DOHH2 (cell line): ENCODE results near the gene NFKBIZ.

Experiments used
- H3F3A ChIP-seq: fragments of 200-600 bp; sonication (generic), shearing (Covaris generic); 2 replicates; pipeline ENCODE4 v1.6.0; 2016; ENCODE audit warnings: antibody characterized with exemption, mild to moderate bottlenecking; ENCODE audit not compliant: control insufficient read depth, insufficient read depth
- H3K27ac ChIP-seq: fragments of 200-600 bp; sonication (generic); 2 replicates; pipeline ENCODE4 v1.5.1; 2014; ENCODE audit warnings: low read depth, mild to moderate bottlenecking, low read length, moderate library complexity
- H3K27me3 ChIP-seq: fragments of 200-600 bp; sonication (generic); 2 replicates; pipeline ENCODE4 v1.6.1; 2014; ENCODE audit warnings: mild to moderate bottlenecking, low read length, mixed read lengths; ENCODE audit not compliant: control insufficient read depth
- H3K36me3 ChIP-seq: fragments of 200-600 bp; sonication (generic); 2 replicates; pipeline ENCODE4 v1.6.1; 2014; ENCODE audit warnings: mild to moderate bottlenecking, low read length, moderate library complexity, mixed read lengths; ENCODE audit not compliant: control insufficient read depth
- H3K4me1 ChIP-seq: fragments of 200-600 bp; sonication (generic); 2 replicates; pipeline ENCODE4 v1.6.1; 2014; ENCODE audit warnings: mild to moderate bottlenecking, low read length, mixed read lengths; ENCODE audit not compliant: control insufficient read depth
- H3K4me2 ChIP-seq: fragments of 200-600 bp; sonication (generic); 2 replicates; pipeline ENCODE4 v1.6.0; 2014; ENCODE audit warnings: mild to moderate bottlenecking, low read length, moderate library complexity
- H3K4me3 ChIP-seq: fragments of 200-600 bp; sonication (generic); 2 replicates; pipeline ENCODE4 v1.5.1; 2014; ENCODE audit warnings: mild to moderate bottlenecking, low read length, mixed read lengths
- H3K79me2 ChIP-seq: fragments of 200-600 bp; sonication (generic); 2 replicates; pipeline ENCODE4 v1.6.1; 2014; ENCODE audit warnings: mild to moderate bottlenecking, low read length, mixed read lengths; ENCODE audit not compliant: control insufficient read depth
- H3K9me2 ChIP-seq: fragments of 200-600 bp; sonication (generic); replicated peaks from 2 replicates; pipeline ENCODE4 v1.6.1; 2014; ENCODE audit warnings: mild to moderate bottlenecking, low read length, mixed read lengths; ENCODE audit not compliant: control insufficient read depth
- H3K9me3 ChIP-seq: fragments of 200-600 bp; sonication (generic); 2 replicates; pipeline ENCODE4 v1.6.1; 2014; ENCODE audit warnings: antibody characterized with exemption, low read length, mixed read lengths; ENCODE audit not compliant: control insufficient read depth, insufficient read depth
- H4K20me1 ChIP-seq: fragments of 200-600 bp; sonication (generic); 2 replicates; pipeline ENCODE4 v1.6.0; 2014; ENCODE audit warnings: low read depth, mild to moderate bottlenecking, antibody characterized with exemption, low read length, moderate library complexity; ENCODE audit not compliant: control insufficient read depth, insufficient read depth
- EZH2phosphoT487 ChIP-seq: fragments of 200-600 bp; sonication (generic); IDR thresholded peaks from 2 replicates; pipeline ENCODE4 v1.6.1; 2017; ENCODE audit warnings: borderline replicate concordance, mild to moderate bottlenecking, antibody characterized with exemption, low read length, moderate library complexity, mixed read lengths
- TF ChIP-seq, protein P1 (sequence below): fragments of 200-600 bp; sonication (generic); IDR thresholded peaks from one replicate; pipeline ENCODE4 v1.5.1; 2014; ENCODE audit warnings: antibody characterized with exemption, mild to moderate bottlenecking, low read depth, low read length; ENCODE audit not compliant: poor library complexity, severe bottlenecking

The NFKBIZ gene, protein sequence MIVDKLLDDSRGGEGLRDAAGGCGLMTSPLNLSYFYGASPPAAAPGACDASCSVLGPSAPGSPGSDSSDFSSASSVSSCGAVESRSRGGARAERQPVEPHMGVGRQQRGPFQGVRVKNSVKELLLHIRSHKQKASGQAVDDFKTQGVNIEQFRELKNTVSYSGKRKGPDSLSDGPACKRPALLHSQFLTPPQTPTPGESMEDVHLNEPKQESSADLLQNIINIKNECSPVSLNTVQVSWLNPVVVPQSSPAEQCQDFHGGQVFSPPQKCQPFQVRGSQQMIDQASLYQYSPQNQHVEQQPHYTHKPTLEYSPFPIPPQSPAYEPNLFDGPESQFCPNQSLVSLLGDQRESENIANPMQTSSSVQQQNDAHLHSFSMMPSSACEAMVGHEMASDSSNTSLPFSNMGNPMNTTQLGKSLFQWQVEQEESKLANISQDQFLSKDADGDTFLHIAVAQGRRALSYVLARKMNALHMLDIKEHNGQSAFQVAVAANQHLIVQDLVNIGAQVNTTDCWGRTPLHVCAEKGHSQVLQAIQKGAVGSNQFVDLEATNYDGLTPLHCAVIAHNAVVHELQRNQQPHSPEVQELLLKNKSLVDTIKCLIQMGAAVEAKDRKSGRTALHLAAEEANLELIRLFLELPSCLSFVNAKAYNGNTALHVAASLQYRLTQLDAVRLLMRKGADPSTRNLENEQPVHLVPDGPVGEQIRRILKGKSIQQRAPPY

DNA sequence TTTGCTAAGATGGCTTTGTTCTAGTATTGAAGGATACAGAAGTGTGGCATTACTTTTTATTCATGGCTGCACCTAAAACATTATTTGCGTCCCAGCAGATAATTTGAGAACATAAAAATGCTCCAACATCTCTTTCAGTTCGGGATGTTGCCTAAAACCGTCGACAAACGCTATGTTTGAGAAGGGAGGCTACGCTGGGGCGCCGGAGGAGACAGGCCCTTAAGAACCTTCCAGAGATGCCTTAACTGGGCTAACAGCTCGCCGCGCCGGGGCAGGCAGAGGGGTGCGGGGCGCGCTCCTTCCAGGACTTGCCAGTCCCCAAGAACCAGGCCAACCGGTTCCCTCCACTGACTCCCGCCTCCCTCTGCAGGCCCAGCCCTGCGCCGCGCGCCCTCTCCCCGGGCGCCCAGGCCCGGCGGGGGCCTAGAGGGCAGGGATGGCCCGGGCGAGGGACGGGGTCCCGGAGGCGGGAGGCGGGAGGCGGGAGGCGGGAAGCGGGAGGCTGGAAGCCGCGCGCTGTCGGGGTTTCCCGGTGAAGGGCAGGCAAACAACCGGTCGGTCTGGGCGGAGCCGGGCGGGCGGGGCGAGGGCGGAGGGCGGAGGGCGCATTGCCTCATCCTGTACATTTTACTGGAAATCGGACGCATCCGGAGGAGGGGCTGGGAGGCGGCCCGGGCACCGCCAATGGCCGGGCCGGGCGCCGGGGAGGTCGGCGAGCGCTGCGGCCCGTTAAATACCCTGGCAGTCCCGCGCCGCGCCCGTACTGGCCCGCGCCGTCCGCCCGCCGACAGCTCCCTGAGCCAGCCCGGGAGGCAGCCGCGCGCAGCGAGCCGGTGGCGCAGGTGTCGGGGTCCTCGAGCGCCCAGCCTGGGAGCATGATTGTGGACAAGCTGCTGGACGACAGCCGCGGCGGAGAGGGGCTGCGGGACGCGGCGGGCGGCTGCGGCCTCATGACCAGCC is at the start of gene NFKBIZ:
Gene NFKBIZ, plus strand, starts transcription at position 761 of the 960 bp plus-strand sequence. Its CDS starts 115 bp downstream, at position 876.
- Histone ChIP-seq H3K27ac (peak within 1 kb of the TSS; percentile 62), H3K9me3 (no peaks in the 10 kb centered on the region)

DNA sequence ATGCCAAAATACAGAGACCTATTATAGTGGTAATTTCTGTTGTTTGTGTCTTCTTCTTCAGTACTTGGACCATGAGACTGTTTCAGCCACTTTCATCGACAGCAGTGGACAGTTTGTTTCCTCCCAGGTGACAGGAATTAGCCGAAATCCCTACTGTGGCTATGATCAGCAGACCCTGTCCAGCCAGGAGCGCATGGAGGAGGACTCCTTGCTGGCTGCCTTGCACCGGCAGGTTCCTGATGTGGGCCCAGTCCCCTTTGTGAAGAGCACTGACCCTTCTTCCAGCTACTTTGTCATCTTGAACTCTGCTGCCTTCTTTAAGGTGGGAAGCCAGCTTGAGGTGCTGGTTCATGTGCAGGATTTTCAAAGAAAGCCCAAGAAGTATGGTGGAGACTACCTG is 48.1 kb upstream of the NFKBIZ start:
- TF ChIP-seq, protein P1, sequence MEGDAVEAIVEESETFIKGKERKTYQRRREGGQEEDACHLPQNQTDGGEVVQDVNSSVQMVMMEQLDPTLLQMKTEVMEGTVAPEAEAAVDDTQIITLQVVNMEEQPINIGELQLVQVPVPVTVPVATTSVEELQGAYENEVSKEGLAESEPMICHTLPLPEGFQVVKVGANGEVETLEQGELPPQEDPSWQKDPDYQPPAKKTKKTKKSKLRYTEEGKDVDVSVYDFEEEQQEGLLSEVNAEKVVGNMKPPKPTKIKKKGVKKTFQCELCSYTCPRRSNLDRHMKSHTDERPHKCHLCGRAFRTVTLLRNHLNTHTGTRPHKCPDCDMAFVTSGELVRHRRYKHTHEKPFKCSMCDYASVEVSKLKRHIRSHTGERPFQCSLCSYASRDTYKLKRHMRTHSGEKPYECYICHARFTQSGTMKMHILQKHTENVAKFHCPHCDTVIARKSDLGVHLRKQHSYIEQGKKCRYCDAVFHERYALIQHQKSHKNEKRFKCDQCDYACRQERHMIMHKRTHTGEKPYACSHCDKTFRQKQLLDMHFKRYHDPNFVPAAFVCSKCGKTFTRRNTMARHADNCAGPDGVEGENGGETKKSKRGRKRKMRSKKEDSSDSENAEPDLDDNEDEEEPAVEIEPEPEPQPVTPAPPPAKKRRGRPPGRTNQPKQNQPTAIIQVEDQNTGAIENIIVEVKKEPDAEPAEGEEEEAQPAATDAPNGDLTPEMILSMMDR, result no peak
- no peak for TF ChIP-seq EZH2phosphoT487

More for the DNA sequence above, at the start of gene NFKBIZ:
- H3K4me1 ChIP-seq, result peaks cover 57% of the 10 kb centered on the region
- TF ChIP-seq, protein P1, result no peak
- TF ChIP-seq EZH2phosphoT487, result no peak
- H3K4me3 ChIP-seq, result peak within 1 kb of the TSS; percentile 84
- H3K27me3 ChIP-seq, result no peaks in the 10 kb centered on the region
- H4K20me1 ChIP-seq, result peaks cover 22% of the 10 kb centered on the region
- H3F3A ChIP-seq, result peaks cover 13% of the 10 kb centered on the region
- H3K4me2 ChIP-seq, result peak within 1 kb of the TSS; percentile 76
- H3K79me2 ChIP-seq, result peaks cover 83% of the 10 kb centered on the region
- H3K36me3 ChIP-seq, result peaks cover 59% of the 10 kb centered on the region
- H3K9me2 ChIP-seq, result no peaks in the 10 kb centered on the region

DNA sequence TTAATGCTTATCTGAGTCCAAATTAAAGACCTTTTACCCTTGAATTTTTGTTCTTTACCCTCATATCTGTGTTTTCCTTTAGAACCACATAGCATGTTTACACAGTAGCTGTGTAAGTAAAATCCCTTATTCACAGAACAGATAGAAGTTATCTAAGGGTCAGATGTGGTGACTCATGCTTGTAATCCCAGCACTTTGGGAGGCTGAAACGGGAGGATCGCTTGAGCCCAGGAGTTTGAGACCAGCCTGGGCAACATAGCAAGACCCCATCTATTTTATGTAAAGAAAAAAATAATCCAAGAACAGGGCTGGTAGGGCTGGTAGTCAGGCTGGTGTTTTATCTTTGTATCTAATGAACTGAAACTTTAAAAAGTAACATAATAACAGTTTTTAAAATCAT is 47.1 kb upstream of the NFKBIZ start:
- Histone ChIP-seq H3F3A (peaks cover 3% of the 10 kb centered on the region; the same call in 1 of the 2 replicates), H3K4me2 (no peak overlapping the region), H3K9me3 (no peaks in the 10 kb centered on the region), H3K79me2 (peaks cover 10% of the 10 kb centered on the region), H3K4me3 (no peak overlapping the region), H3K27me3 (no peaks in the 10 kb centered on the region), H4K20me1 (no peaks in the 10 kb centered on the region), H3K27ac (no peak overlapping the region), H3K9me2 (no peaks in the 10 kb centered on the region), H3K4me1 (no peaks in the 10 kb centered on the region), H3K36me3 (peaks cover 53% of the 10 kb centered on the region)
- TF ChIP-seq, protein P1, result no peak
- TF ChIP-seq EZH2phosphoT487, result no peak

More for the DNA sequence above, 48.1 kb upstream of the NFKBIZ start:
- Histone ChIP-seq H3K27ac (no peak overlapping the region), H3K9me2 (no peaks in the 10 kb centered on the region), H3K4me2 (no peak overlapping the region), H3K79me2 (peaks cover 20% of the 10 kb centered on the region), H3K9me3 (peaks cover 5% of the 10 kb centered on the region; the same call in 1 of the 2 replicates), H3K27me3 (no peaks in the 10 kb centered on the region), H4K20me1 (no peaks in the 10 kb centered on the region), H3K36me3 (peaks cover 56% of the 10 kb centered on the region), H3F3A (peaks cover 3% of the 10 kb centered on the region; the same call in 1 of the 2 replicates), H3K4me1 (peaks cover 2% of the 10 kb centered on the region), H3K4me3 (no peak overlapping the region)
